ENCODE measurements around the gene CTPS1. TPM values are rescaled to one million over a fixed set of nuclear protein-coding genes. Genes with fewer than 3 reads are reported as not detected.

CTPS1 gene
- total and polyA plus RNA-seq, 7 experiments from 2014 or later, result 12.4 to 57.6 (median 17.0) TPM

DNA sequence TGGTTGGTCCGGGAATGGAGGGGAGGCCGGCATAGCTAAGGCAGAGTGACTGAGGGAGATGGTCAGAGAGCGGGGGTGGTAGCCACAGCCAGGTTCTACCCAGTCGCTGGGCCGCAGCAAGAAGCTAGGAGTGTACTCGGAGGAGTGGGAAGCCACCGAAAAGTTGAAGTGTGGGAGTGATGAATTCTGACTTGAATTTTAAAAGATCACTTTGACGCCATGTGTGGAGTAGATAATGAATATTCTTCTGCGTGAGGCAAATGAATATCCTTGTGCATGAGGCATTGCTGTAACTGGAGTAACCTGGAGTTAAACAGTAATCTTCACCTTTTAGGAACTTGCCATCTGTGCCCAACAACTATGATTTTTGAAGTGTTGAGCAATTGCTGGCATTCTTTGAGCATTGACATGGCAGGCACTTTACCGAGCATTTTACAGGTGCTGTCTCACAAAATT, 6.9 kb downstream of the CTPS1 start:
- Mint-ChIP-seq H3K27me3 (no peaks in the 10 kb centered on the region), H3K4me1 (peaks cover 8 to 37% (median 15%) of the 10 kb centered on the region in 7 donors), H3K27ac (peak overlapping the region in 1 of 9 donors; percentile 42), H3K36me3 (peaks cover 27 to 74% (median 48%) of the 10 kb centered on the region in 5 donors), H3K4me3 (no peak overlapping the region), H3K9me3 (no peaks in the 10 kb centered on the region)
- ATAC-seq, result no peak
- Histone ChIP-seq H3K4me1 (ENCODE audit: control insufficient read depth in 2 of 2, insufficient read depth in 2 of 2, low read length in 2 of 2) (peaks cover 3% of the 10 kb centered on the region in 2 donors), H3K36me3 (ENCODE audit: control insufficient read depth in 2 of 3, insufficient read depth in 3 of 3, low read length in 3 of 3) (peaks cover 4 to 76% (median 20%) of the 10 kb centered on the region in 3 experiments), H3K27me3 (ENCODE audit: control insufficient read depth in 2 of 2, insufficient read depth in 2 of 2, low read length in 2 of 2) (no peaks in the 10 kb centered on the region), H3K4me3 (ENCODE audit: low read length) (no peak overlapping the region), H3K27ac (ENCODE audit: low read depth, low read length) (no peak overlapping the region), H3K9me3 (ENCODE audit: control insufficient read depth in 2 of 3, low read length in 3 of 3) (no peaks in the 10 kb centered on the region)
- intact Hi-C loops (cut with micrococcal nuclease), result no loop called here
- ChIA-PET CTCF (no interaction called here), POLR2A (no interaction called here)
- DNase-seq, result no peak

DNA sequence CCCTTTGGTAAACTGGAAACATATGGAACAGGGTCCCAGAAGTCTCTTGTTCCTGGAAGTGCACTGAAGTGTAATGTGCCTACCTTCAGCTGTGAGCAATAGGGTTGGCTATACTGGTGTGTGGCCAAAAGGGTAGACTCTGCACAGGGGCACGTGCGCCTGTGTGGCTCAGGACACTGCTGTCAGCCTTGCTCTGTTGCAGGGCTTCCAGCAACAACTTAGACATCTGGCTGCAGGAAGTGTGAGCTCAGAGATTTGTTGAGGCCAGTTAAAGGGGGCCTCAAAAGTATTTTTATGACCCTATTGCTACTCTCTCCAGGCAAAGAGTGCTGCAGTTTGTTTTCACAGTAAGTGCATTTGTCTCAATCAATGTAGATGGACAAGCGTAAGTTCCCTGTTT, 7.5 kb downstream of the CTPS1 start:
- H3K36me3 Mint-ChIP-seq, result peaks cover 33 to 80% (median 54%) of the 10 kb centered on the region in 5 donors
- intact Hi-C loops (cut with micrococcal nuclease), result no loop called here
- Histone ChIP-seq H3K27me3 (ENCODE audit: control insufficient read depth in 2 of 2, insufficient read depth in 2 of 2, low read length in 2 of 2) (no peaks in the 10 kb centered on the region), H3K27ac (ENCODE audit: low read depth, low read length) (no peak overlapping the region), H3K4me1 (ENCODE audit: control insufficient read depth in 2 of 2, insufficient read depth in 2 of 2, low read length in 2 of 2) (peaks cover 0 to 2% of the 10 kb centered on the region in 2 donors), H3K4me3 (ENCODE audit: low read length) (no peak overlapping the region), H3K9me3 (ENCODE audit: control insufficient read depth in 2 of 3, low read length in 3 of 3) (no peaks in the 10 kb centered on the region), H3K36me3 (ENCODE audit: control insufficient read depth in 2 of 3, insufficient read depth in 3 of 3, low read length in 3 of 3) (peaks cover 4 to 82% (median 20%) of the 10 kb centered on the region in 3 experiments)
- H3K27me3 Mint-ChIP-seq, result no peaks in the 10 kb centered on the region
- ATAC-seq (no peak), DNase-seq (no peak)
- H3K9me3 Mint-ChIP-seq, result no peaks in the 10 kb centered on the region
- no peak overlapping the region for H3K4me3 Mint-ChIP-seq
- ChIA-PET CTCF (no interaction called here), POLR2A (no interaction called here)
- H3K27ac Mint-ChIP-seq, result no peak overlapping the region
- peaks cover 4 to 33% (median 11%) of the 10 kb centered on the region in 7 donors for H3K4me1 Mint-ChIP-seq

DNA sequence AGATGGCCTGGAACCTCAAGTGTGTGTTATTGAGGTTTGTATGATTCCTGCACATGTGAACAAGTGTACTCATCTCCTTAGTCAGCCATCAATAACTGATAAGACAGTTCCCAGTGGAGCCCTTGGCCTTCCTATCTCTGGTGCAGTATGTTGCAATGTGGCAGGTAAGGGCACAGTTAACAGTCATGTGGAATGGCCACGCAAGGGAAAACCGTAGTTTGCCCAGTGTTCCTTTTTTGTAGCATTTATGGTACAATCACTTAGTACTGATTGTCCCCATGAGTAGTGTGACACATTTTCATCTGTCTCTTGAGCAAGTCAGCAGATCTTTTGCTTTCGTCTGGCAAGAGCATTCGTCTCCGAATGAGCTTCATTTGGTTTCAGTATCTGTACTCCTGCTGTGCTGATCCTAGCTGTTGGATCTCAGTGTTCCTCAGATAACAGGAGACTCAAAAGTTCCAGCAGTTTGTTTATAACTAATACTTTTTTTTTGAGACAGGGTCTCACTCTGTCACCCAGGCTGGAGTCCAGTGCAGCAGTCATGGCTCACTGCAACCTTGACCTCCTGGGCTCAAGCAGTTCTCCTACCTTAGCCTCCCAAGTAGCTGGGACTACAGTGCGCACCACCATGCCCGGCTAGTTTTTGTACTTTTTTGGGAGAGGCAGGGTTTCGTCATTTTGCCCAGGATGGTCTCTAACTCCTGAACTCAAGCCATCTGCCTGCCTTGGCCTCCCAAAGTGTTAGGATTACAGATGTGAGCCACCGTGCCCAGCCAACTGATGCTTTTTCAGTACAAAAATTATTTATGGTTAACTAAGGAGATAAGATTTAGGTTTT, 8.2 kb downstream of the CTPS1 start:
- Mint-ChIP-seq H3K4me1 (peaks cover 0 to 26% (median 7%) of the 10 kb centered on the region in 7 donors), H3K36me3 (peaks cover 38 to 85% (median 60%) of the 10 kb centered on the region in 5 donors), H3K27ac (no peak overlapping the region), H3K9me3 (no peaks in the 10 kb centered on the region), H3K27me3 (no peaks in the 10 kb centered on the region), H3K4me3 (no peak overlapping the region)
- DNase-seq (no peak), ATAC-seq (no peak)
- H3K27me3 ChIP-seq (ENCODE audit: control insufficient read depth in 2 of 2, insufficient read depth in 2 of 2, low read length in 2 of 2), result no peaks in the 10 kb centered on the region
- no peak overlapping the region for H3K27ac ChIP-seq (ENCODE audit: low read depth, low read length)
- H3K4me1 ChIP-seq (ENCODE audit: control insufficient read depth in 2 of 2, insufficient read depth in 2 of 2, low read length in 2 of 2), result no peaks in the 10 kb centered on the region
- no peaks in the 10 kb centered on the region for H3K9me3 ChIP-seq (ENCODE audit: control insufficient read depth in 2 of 3, low read length in 3 of 3)
- CTCF ChIA-PET, result no interaction called here
- intact Hi-C loops (cut with micrococcal nuclease), result no loop called here
- no peak overlapping the region for H3K4me3 ChIP-seq (ENCODE audit: low read length)
- POLR2A ChIA-PET, result no interaction called here
- peaks cover 4 to 85% (median 20%) of the 10 kb centered on the region in 3 experiments for H3K36me3 ChIP-seq (ENCODE audit: control insufficient read depth in 2 of 3, insufficient read depth in 3 of 3, low read length in 3 of 3)

DNA sequence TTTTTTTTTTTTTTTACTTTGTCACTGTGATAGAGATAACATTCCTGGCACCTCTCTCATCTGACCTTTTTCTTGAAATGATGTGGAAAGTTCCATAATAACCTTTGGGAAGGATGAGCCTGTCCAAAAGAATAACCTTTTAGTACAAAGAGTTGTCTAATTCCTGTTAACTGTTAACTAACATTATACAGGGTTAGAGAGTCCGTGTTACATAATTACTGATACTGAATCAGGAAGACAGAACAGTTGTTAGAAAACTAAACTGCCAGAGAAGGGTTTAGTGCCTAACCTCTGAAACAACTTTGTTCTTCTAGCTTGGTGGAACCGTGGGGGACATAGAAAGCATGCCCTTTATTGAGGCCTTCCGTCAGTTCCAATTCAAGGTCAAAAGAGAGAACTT, 8.8 kb downstream of the CTPS1 start:
- H3K27ac Mint-ChIP-seq, result no peak overlapping the region
- Histone ChIP-seq H3K27ac (ENCODE audit: low read depth, low read length) (no peak overlapping the region), H3K4me1 (ENCODE audit: control insufficient read depth in 2 of 2, insufficient read depth in 2 of 2, low read length in 2 of 2) (no peaks in the 10 kb centered on the region), H3K9me3 (ENCODE audit: control insufficient read depth in 2 of 3, low read length in 3 of 3) (no peaks in the 10 kb centered on the region), H3K36me3 (ENCODE audit: control insufficient read depth in 2 of 3, insufficient read depth in 3 of 3, low read length in 3 of 3) (peaks cover 4 to 89% (median 20%) of the 10 kb centered on the region in 3 experiments), H3K27me3 (ENCODE audit: control insufficient read depth in 2 of 2, insufficient read depth in 2 of 2, low read length in 2 of 2) (no peaks in the 10 kb centered on the region), H3K4me3 (ENCODE audit: low read length) (no peak overlapping the region)
- H3K27me3 Mint-ChIP-seq, result no peaks in the 10 kb centered on the region
- no peaks in the 10 kb centered on the region for H3K9me3 Mint-ChIP-seq
- H3K4me1 Mint-ChIP-seq, result peaks cover 0 to 21% (median 5%) of the 10 kb centered on the region in 7 donors
- H3K36me3 Mint-ChIP-seq, result peaks cover 38 to 85% (median 58%) of the 10 kb centered on the region in 5 donors
- POLR2A ChIA-PET, result no interaction called here
- no peak overlapping the region for H3K4me3 Mint-ChIP-seq
- CTCF ChIA-PET, result no interaction called here
- intact Hi-C loops (cut with micrococcal nuclease), result no loop called here
- DNase-seq (no peak), ATAC-seq (no peak)

DNA sequence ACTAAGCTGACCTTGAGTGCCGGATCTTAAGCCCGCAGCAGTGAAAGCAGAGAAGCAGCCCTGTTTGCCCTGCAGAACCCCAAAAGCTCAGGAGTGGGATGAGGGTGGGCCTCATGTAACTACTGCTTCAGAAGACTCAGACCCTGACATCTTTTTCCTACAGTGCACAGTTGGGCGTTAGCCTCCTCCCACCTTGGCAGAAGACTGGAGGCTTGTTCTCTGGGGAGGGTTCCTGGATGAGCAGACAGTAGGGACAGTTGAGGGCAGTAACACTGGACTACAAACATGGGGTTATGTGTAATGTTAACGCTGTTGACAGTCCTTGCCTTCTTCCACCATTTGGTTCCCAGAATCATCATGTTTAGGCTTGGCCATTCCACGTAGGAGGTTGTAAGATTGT, 9.6 kb downstream of the CTPS1 start:
- ATAC-seq (no peak), DNase-seq (no peak)
- H3K27ac Mint-ChIP-seq, result no peak overlapping the region
- Histone ChIP-seq H3K4me3 (ENCODE audit: low read length) (no peak overlapping the region), H3K27ac (ENCODE audit: low read depth, low read length) (no peak overlapping the region), H3K27me3 (ENCODE audit: control insufficient read depth in 2 of 2, insufficient read depth in 2 of 2, low read length in 2 of 2) (no peaks in the 10 kb centered on the region), H3K9me3 (ENCODE audit: control insufficient read depth in 2 of 3, low read length in 3 of 3) (no peaks in the 10 kb centered on the region), H3K36me3 (ENCODE audit: control insufficient read depth in 2 of 3, insufficient read depth in 3 of 3, low read length in 3 of 3) (peaks cover 4 to 88% (median 20%) of the 10 kb centered on the region in 3 experiments), H3K4me1 (ENCODE audit: control insufficient read depth in 2 of 2, insufficient read depth in 2 of 2, low read length in 2 of 2) (no peaks in the 10 kb centered on the region)
- ChIA-PET POLR2A (no interaction called here), CTCF (no interaction called here)
- intact Hi-C loops (cut with micrococcal nuclease), result no loop called here
- peaks cover 0 to 15% (median 3%) of the 10 kb centered on the region in 7 donors for H3K4me1 Mint-ChIP-seq
- no peaks in the 10 kb centered on the region for H3K9me3 Mint-ChIP-seq
- H3K4me3 Mint-ChIP-seq, result no peak overlapping the region
- peaks cover 38 to 81% (median 56%) of the 10 kb centered on the region in 5 donors for H3K36me3 Mint-ChIP-seq
- no peaks in the 10 kb centered on the region for H3K27me3 Mint-ChIP-seq

DNA sequence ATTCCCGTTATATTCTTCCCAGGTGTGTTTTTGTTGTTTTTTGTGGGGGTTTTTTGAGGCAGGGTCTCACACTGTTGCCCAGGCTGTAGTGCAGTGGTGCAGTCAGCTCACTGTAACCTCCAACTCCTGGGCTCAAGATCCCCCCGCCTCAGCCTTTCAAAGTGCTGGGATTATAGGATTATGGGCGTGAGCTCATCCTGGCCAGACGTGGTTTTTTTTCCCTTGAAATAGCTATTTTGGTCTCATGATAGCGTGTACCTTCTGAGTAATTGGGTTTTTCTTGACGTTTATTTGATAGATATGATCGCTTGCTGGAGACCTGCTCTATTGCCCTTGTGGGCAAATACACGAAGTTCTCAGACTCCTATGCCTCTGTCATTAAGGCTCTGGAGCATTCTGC, 17.6 kb downstream of the CTPS1 start:
- peaks cover 16 to 57% (median 22%) of the 10 kb centered on the region in 3 experiments for H3K36me3 ChIP-seq (ENCODE audit: control insufficient read depth in 2 of 3, insufficient read depth in 3 of 3, low read length in 3 of 3)
- CTCF ChIA-PET, result no interaction called here
- H3K9me3 ChIP-seq (ENCODE audit: control insufficient read depth in 2 of 3, low read length in 3 of 3), result no peaks in the 10 kb centered on the region

More for the DNA sequence above, 17.6 kb downstream of the CTPS1 start:
- Histone ChIP-seq H3K4me1 (ENCODE audit: control insufficient read depth in 2 of 2, insufficient read depth in 2 of 2, low read length in 2 of 2) (no peaks in the 10 kb centered on the region), H3K27me3 (ENCODE audit: control insufficient read depth in 2 of 2, insufficient read depth in 2 of 2, low read length in 2 of 2) (no peaks in the 10 kb centered on the region), H3K4me3 (ENCODE audit: low read length) (no peak overlapping the region), H3K27ac (ENCODE audit: low read depth, low read length) (no peak overlapping the region)
- ATAC-seq (no peak), DNase-seq (no peak)
- Mint-ChIP-seq H3K36me3 (peaks cover 18 to 60% (median 41%) of the 10 kb centered on the region in 5 donors), H3K27ac (peak overlapping the region in 1 of 9 donors; percentile 37), H3K9me3 (no peaks in the 10 kb centered on the region), H3K27me3 (no peaks in the 10 kb centered on the region), H3K4me1 (peaks cover 0 to 7% (median 3%) of the 10 kb centered on the region in 7 donors), H3K4me3 (no peak overlapping the region)
- intact Hi-C loops (cut with micrococcal nuclease), result no loop called here
- POLR2A ChIA-PET, result no interaction called here
